ENCODE data around the gene ASS1. TPM values are rescaled to one million over a fixed set of nuclear protein-coding genes. Genes with fewer than 3 reads are reported as not detected.

The ASS1 gene
- total RNA-seq, 1 experiment from 2014 or later: 83.0 TPM

GRCh38 chr9:130451509-130452388, 7.0 kb downstream of the ASS1 start:
- DNase-seq (peak; percentile 84), ATAC-seq (peak; percentile 89)
- TF ChIP-seq CTCF (conservative IDR thresholded peaks at IDR 0.05; ENCODE audit: low read depth, low read length) (peak; percentile 69), EZH2phosphoT487 (IDR thresholded peaks at IDR 0.05; ENCODE audit: borderline replicate concordance, low read length) (no peak)
- peaks cover 16% of the 10 kb centered on the region for H3K4me1 ChIP-seq (ENCODE audit: insufficient read depth, low read length)
- H3K27me3 ChIP-seq (ENCODE audit: low read length): no peaks in the 10 kb centered on the region
- H3K27ac ChIP-seq (ENCODE audit: low read length): no peak overlapping the region
- intact Hi-C loops (cut with micrococcal nuclease): no loop called here
- no peaks in the 10 kb centered on the region for H3K79me2 ChIP-seq (ENCODE audit: low read length)
- H3K36me3 ChIP-seq (ENCODE audit: low read depth, low read length): no peaks in the 10 kb centered on the region
- H2AFZ ChIP-seq (ENCODE audit: low read length): no peak overlapping the region
- no peak overlapping the region for H3K9ac ChIP-seq (ENCODE audit: low read length)
- 0 out of 2 replicates have a peak overlapping the region, but pooled peaks have one; percentile 2 for H3K4me2 ChIP-seq (ENCODE audit: low read length)
- no peaks in the 10 kb centered on the region for H3K9me3 ChIP-seq (ENCODE audit: low read length)
- H3F3A ChIP-seq (ENCODE audit: low read length, unreplicated experiment): no peaks in the 10 kb centered on the region
- H3K4me3 ChIP-seq (ENCODE audit: low read length): no peak overlapping the region
- no peaks in the 10 kb centered on the region for H3K9me2 ChIP-seq (replicated peaks; ENCODE audit: low read length)
- CTCF ChIA-PET: no interaction called here
- POLR2A ChIA-PET (ENCODE audit: unreplicated experiment): no interaction called here
- BruUV-seq (replicated peaks): no TSS peak
- H4K20me1 ChIP-seq (ENCODE audit: low read length): no peaks in the 10 kb centered on the region

GRCh38 chr9:130452835-130453234, 8.1 kb downstream of the ASS1 start:
- Histone ChIP-seq H3K27ac (ENCODE audit: low read length) (no peak overlapping the region), H3K79me2 (ENCODE audit: low read length) (no peaks in the 10 kb centered on the region), H3K9ac (ENCODE audit: low read length) (no peak overlapping the region), H3K4me3 (ENCODE audit: low read length) (no peak overlapping the region), H2AFZ (ENCODE audit: low read length) (no peak overlapping the region), H3K4me2 (ENCODE audit: low read length) (no peak overlapping the region), H3K9me3 (ENCODE audit: low read length) (no peaks in the 10 kb centered on the region), H3F3A (ENCODE audit: low read length, unreplicated experiment) (no peaks in the 10 kb centered on the region), H3K4me1 (ENCODE audit: insufficient read depth, low read length) (peaks cover 12% of the 10 kb centered on the region; the same call in 1 of the 2 replicates), H3K9me2 (replicated peaks; ENCODE audit: low read length) (no peaks in the 10 kb centered on the region), H4K20me1 (ENCODE audit: low read length) (no peaks in the 10 kb centered on the region), H3K27me3 (ENCODE audit: low read length) (no peaks in the 10 kb centered on the region), H3K36me3 (ENCODE audit: low read depth, low read length) (no peaks in the 10 kb centered on the region)
- ChIA-PET POLR2A (ENCODE audit: unreplicated experiment) (no interaction called here), CTCF (no interaction called here)
- no peak for ATAC-seq
- intact Hi-C loops (cut with micrococcal nuclease): no loop called here
- no peak for DNase-seq
- BruUV-seq (replicated peaks): no TSS peak
- TF ChIP-seq EZH2phosphoT487 (IDR thresholded peaks at IDR 0.05; ENCODE audit: borderline replicate concordance, low read length) (no peak), CTCF (conservative IDR thresholded peaks at IDR 0.05; ENCODE audit: low read depth, low read length) (no peak), EZH2 (IDR thresholded peaks at IDR 0.05; ENCODE audit: low read length, unreplicated experiment) (no peak)

GRCh38 chr9:130453487-130453886, 8.7 kb downstream of the ASS1 start:
- Histone ChIP-seq H4K20me1 (ENCODE audit: low read length) (no peaks in the 10 kb centered on the region), H3K9me3 (ENCODE audit: low read length) (no peaks in the 10 kb centered on the region), H3K4me3 (ENCODE audit: low read length) (no peak overlapping the region), H3K4me2 (ENCODE audit: low read length) (no peak overlapping the region), H3K9ac (ENCODE audit: low read length) (no peak overlapping the region), H3K36me3 (ENCODE audit: low read depth, low read length) (no peaks in the 10 kb centered on the region), H3K4me1 (ENCODE audit: insufficient read depth, low read length) (peaks cover 12% of the 10 kb centered on the region; the same call in 1 of the 2 replicates), H3K27ac (ENCODE audit: low read length) (no peak overlapping the region), H3K9me2 (replicated peaks; ENCODE audit: low read length) (no peaks in the 10 kb centered on the region), H3F3A (ENCODE audit: low read length, unreplicated experiment) (no peaks in the 10 kb centered on the region), H2AFZ (ENCODE audit: low read length) (no peak overlapping the region), H3K79me2 (ENCODE audit: low read length) (no peaks in the 10 kb centered on the region), H3K27me3 (ENCODE audit: low read length) (no peaks in the 10 kb centered on the region)
- CTCF ChIA-PET: no interaction called here
- POLR2A ChIA-PET (ENCODE audit: unreplicated experiment): no interaction called here
- no peak for TF ChIP-seq EZH2 (IDR thresholded peaks at IDR 0.05; ENCODE audit: low read length, unreplicated experiment)
- TF ChIP-seq EZH2phosphoT487 (IDR thresholded peaks at IDR 0.05; ENCODE audit: borderline replicate concordance, low read length): no peak
- TF ChIP-seq CTCF (conservative IDR thresholded peaks at IDR 0.05; ENCODE audit: low read depth, low read length): no peak
- intact Hi-C loops (cut with micrococcal nuclease): no loop called here
- ATAC-seq (no peak), DNase-seq (peak; percentile 24)
- BruUV-seq (replicated peaks): no TSS peak
